T-cell (primary cell): Measurements from ENCODE around the gene MTF2. TPM values are rescaled to one million over a fixed set of nuclear protein-coding genes. Genes with fewer than 3 reads are reported as not detected.

Experiments
- ATAC-seq, 4 experiments: fragments of 200-7000 bp in 3 of 4; fragments of 150-1000 bp in 1 of 4; cut with Tn5 transposase; replicated peaks in 1 of 4; 1 replicate in 3 of 4; 2 replicates in 1 of 4; pipeline ENCODE4 v1.10.0; 2021; ENCODE audit warnings: moderate library complexity in 3 of 4, mild to moderate bottlenecking in 2 of 4, moderate number of reproducible peaks in 1 of 4
- CTCF ChIA-PET, 2 donors: fragments of 300-600 bp; sonication (Branson Sonifier 250); formaldehyde crosslinking; loops; one replicate each; lab custom pipeline; 2022; ENCODE audit warnings: antibody characterized with exemption in 2 of 2; lab: Charles Lee
- POLR2A ChIA-PET, 2 donors: fragments of 300-600 bp; sonication (Branson Sonifier 250); formaldehyde crosslinking; loops; one replicate each; lab custom pipeline; 2022; ENCODE audit warnings: antibody characterized with exemption in 2 of 2; lab: Charles Lee
- DNase-seq, 35 experiments: peaks; one replicate each; pipeline versions ENCODE4 v3.0.0 to v3.0.0-alpha.2; 2013 to 2023
- H3K27ac ChIP-seq: one replicate; pipeline ENCODE4 v1.5.1; 2013; ENCODE audit warnings: low read length
- H3K27me3 ChIP-seq, 2 experiments: replicated peaks in 1 of 2; 1 replicate in 1 of 2; 2 replicates in 1 of 2; pipeline versions ENCODE4 v1.6.1 to v1.7.0; 2013; ENCODE audit warnings: low read length in 1 of 2, mixed read lengths in 1 of 2; ENCODE audit not compliant: control insufficient read depth in 2 of 2, insufficient read depth in 2 of 2; ENCODE audit errors: extremely low read depth in 1 of 2
- H3K36me3 ChIP-seq, 2 donors: 1 replicate in 1 of 2; 2 replicates in 1 of 2; pipeline versions ENCODE4 v1.6.1 to v1.7.0; 2013; ENCODE audit warnings: low read length in 1 of 2; ENCODE audit not compliant: control insufficient read depth in 2 of 2, insufficient read depth in 1 of 2; ENCODE audit errors: extremely low read depth in 1 of 2
- H3K4me1 ChIP-seq, 2 experiments: 1 replicate in 1 of 2; 2 replicates in 1 of 2; pipeline versions ENCODE4 v1.6.1 to v1.7.0; 2013; ENCODE audit warnings: low read length in 2 of 2, mixed read lengths in 1 of 2; ENCODE audit not compliant: insufficient read depth in 2 of 2, control insufficient read depth in 1 of 2; ENCODE audit errors: extremely low read depth in 1 of 2
- H3K4me3 ChIP-seq, 2 donors: 1 replicate in 1 of 2; 2 replicates in 1 of 2; pipeline versions ENCODE4 v1.5.1 to v1.7.0; 2013; ENCODE audit warnings: mild to moderate bottlenecking in 2 of 2, low read length in 1 of 2, moderate library complexity in 1 of 2; ENCODE audit not compliant: control insufficient read depth in 1 of 2; ENCODE audit errors: extremely low read depth in 1 of 2
- H3K9me3 ChIP-seq: 2 replicates; pipeline ENCODE4 v1.7.0; 2013
- H3K27ac Mint-ChIP-seq, 2 donors: one replicate each; pipeline ENCODE4 v1.8.0; 2020 to 2021; ENCODE audit warnings: mild to moderate bottlenecking in 2 of 2, mixed read lengths in 2 of 2
- H3K27me3 Mint-ChIP-seq, 2 donors: one replicate each; pipeline ENCODE4 v1.8.0; 2021 to 2022; ENCODE audit warnings: mixed read lengths in 2 of 2
- H3K36me3 Mint-ChIP-seq: one replicate; pipeline ENCODE4 v1.8.0; 2021; ENCODE audit warnings: mixed read lengths
- H3K4me1 Mint-ChIP-seq, 3 donors: one replicate each; pipeline ENCODE4 v1.8.0; 2020 to 2022; ENCODE audit warnings: mixed read lengths in 3 of 3, mild to moderate bottlenecking in 1 of 3
- H3K4me3 Mint-ChIP-seq, 3 donors: one replicate each; pipeline ENCODE4 v1.8.0; 2020 to 2022; ENCODE audit warnings: mild to moderate bottlenecking in 3 of 3, mixed read lengths in 3 of 3, moderate library complexity in 3 of 3
- H3K9me3 Mint-ChIP-seq, 3 donors: one replicate each; pipeline ENCODE4 v1.8.0; 2020 to 2022; ENCODE audit warnings: mixed read lengths in 3 of 3
- WGBS: methylation state at CpG from one replicate; pipeline ENCODE4 v1.1.5; 2013; ENCODE audit warnings: missing lambda C conversion rate; ENCODE audit not compliant: insufficient coverage; 5-methylcytosine and 5-hydroxymethylcytosine counted together
- total RNA-seq, 35 experiments: library from RNA in 6 of 35; stranded (reverse) in 6 of 35; fragments of 120-200 nt in 1 of 35; gene quantifications; one replicate each; pipeline versions ENCODE4 v1.2.1 to v1.2.4 and lab custom pipeline; 2013 to 2026

MTF2 gene
- total RNA-seq, 5 donors from 2014 or later (not counting 1 experiment from before 2014, with no cell fraction given), result 40.1 to 49.2 (median 47.4) TPM

DNA sequence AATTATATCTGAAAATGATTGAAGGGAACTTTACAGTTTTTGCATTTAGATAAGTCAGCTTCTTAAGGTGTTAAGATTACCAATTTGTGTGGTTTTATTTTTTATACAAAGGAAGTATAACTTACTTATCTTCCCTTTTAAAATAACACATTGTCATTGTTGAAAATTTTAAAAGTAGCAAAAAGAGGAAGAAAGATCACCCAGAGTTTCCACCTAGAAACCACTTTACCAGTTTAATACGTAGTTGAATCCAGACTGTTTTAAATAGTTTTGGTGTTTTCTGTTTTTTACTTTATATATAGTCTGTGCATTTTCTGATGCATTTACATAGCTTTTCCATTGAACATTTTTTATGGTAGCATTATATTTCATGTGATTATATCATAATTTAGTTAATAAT lies 107.6 kb downstream of the MTF2 start:
- Mint-ChIP-seq H3K9me3 (no peaks in the 10 kb centered on the region), H3K36me3 (peaks cover 19% of the 10 kb centered on the region), H3K4me1 (peaks cover 14 to 39% (median 20%) of the 10 kb centered on the region in 3 donors), H3K27ac (no peak overlapping the region), H3K27me3 (no peaks in the 10 kb centered on the region), H3K4me3 (no peak overlapping the region)
- Histone ChIP-seq H3K27ac (no peak overlapping the region), H3K4me3 (no peak overlapping the region), H3K4me1 (peaks cover 2 to 3% of the 10 kb centered on the region in 2 experiments), H3K9me3 (no peaks in the 10 kb centered on the region), H3K27me3 (no peaks in the 10 kb centered on the region), H3K36me3 (no peaks in the 10 kb centered on the region)
- CTCF ChIA-PET, result no interaction called here
- POLR2A ChIA-PET, result no interaction called here
- DNase-seq (no peak), ATAC-seq (no peak)
- WGBS, result no CpG with 5 or more reads among the region's 1 CpG

Other genes starting within 250 kb of the MTF2 start
- 1,000 to 10,000 TPM; 1,327 to 1,558 (median 1,433) TPM for gene RPL5, start 247.2 kb upstream of the MTF2 start, total RNA-seq
- gene DIPK1A, start 117.8 kb upstream of the MTF2 start, total RNA-seq, result 10 to 100 TPM in 4 of 5 donors, 1 to 10 TPM in 1; 8.9 to 16.0 (median 14.4) TPM
- 10 to 100 TPM; 40.9 to 47.6 (median 44.8) TPM for gene TMED5, start 101.1 kb downstream of the MTF2 start, total RNA-seq
- 10 to 100 TPM in 1 of 5 donors, 1 to 10 TPM in 4; 7.4 to 10.1 (median 8.8) TPM for gene CCDC18, start 101.4 kb downstream of the MTF2 start, total RNA-seq